RKO (cell line): ENCODE measurements around the gene OR8H2.
"Not testable (repeated sequence)": the region's sequence is repeated elsewhere in the genome, so short reads cannot be mapped to it uniquely, and the experiment has no call there.

ENCODE experiments used
- DNase-seq: peaks from one replicate; pipeline ENCODE4 v3.0.0-alpha.2; 2016; ENCODE audit warnings: low spot score

Gene OR8H2, protein sequence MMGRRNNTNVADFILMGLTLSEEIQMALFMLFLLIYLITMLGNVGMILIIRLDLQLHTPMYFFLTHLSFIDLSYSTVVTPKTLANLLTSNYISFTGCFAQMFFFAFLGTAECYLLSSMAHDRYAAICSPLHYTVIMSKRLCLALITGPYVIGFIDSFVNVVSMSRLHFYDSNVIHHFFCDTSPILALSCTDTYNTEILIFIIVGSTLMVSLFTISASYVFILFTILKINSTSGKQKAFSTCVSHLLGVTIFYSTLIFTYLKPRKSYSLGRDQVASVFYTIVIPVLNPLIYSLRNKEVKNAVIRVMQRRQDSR

DNA sequence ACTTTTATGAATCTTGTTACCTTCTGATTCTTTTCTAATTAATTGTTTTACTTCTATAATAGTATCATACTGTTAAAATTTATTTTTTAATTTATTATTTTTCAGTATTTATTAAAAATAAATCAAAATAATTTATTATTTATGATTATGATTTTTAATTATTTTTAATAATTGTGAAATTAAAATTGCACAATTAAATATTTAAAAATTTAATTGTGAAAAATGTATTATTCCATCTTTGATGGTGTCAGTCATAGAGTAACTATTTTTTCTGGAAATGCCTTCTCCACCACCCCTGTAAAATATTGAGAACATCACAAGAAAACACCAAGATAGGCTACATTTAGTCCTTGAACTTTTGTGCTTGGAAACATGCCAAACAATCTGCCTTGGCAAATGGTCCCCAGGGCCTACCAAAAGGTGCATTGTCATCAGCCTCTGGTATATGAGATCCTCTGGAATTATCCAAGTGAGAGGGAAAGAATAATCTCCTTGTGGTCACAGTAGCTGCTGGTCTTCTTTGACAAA, at the start of gene OR8H2:
Gene OR8H2, plus strand, starts transcription at position 478 of the 528 bp plus-strand sequence. CDS start 1,356 bp downstream, outside the sequence.
- DNase-seq = no peak

DNA sequence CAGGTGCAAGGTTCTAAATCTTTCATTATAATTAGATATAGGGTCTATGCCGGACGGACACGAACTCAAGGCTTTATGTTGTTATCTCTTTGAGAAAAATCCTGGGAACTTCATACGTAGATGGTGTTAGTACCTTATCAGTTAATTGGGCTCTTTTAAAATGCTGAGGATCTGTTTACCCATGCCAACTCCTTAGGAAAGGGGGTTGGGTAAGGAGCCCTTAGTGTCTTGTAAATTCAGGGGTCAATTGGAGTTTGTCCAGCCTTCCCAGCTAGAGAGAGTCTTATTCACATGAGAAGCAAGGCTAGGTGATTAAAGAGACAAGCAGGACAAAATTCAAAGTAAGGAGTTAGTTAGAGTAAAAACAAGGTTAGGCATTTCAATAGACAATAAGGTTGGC, 47.1 kb upstream of the OR8H2 start:
- DNase-seq = not testable (repeated sequence)

DNA sequence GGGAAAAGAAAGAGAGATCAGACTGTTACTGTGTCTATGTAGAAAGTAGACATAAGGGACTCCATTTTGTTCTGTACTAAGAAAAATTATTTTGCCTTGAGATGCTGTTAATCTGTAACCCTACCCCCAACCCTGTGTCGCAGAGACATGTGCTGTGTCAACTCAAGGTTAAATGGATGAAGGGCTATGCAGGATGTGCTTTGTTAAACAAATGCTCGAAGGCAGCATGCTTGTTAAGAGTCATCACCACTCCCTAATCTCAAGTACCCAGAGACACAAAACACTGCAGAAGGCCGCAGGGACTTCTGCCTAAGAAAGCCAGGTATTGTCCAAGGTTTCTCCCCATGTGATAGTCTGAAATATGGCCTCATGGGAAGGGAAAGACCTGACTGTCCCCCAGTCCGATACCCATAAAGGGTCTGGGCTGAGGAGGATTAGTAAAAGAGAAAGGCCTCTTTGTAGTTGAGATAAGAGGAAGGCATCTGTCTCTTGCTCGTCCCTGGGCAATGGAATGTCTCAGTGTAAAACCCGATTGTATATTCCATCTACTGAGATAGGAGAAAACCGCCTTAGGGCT, 45.7 kb upstream of the OR8H2 start:
- not testable (repeated sequence) for DNase-seq

DNA sequence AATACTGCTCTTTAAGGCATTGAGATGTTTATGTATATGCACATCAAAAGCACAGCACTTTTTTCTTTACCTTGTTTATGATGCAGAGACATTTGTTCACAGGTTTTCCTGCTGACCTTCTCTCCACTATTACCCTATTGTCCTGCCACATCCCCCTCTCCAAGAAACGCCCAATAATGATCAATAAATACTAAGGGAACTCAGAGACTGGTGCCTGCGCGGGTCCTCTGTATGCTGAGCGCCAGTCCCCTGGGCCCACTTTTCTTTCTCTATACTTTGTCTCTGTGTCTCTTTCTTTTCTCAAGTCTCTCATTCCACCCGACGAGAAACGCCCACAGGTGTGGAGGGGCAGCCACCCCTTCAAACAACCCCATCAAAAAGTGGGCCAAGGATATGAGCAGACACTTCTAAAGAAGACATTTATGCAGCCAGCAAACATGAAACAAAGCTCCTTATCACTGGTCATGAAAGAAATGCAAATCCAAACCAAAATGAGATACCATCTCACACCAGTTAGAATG, 45.2 kb upstream of the OR8H2 start:
- DNase-seq = not testable (repeated sequence)

DNA sequence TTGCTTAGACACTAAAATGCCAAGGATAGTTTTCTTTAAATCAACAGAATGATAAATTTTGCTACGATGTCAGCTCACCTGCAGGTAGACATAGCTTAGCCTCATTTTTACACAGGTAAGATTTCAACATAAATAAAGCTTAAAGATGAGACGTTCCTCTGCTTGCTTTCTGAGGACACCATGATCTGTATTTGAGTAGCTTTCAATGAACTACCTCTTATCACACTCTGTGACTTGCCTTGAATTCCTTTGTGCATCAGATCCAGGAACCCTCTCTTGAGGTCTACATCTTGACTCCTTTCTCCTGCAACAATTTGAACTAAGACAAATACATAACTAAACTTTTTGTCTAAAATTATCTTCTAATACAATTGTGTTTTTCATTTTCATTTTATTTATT, 36.5 kb upstream of the OR8H2 start:
- no peak for DNase-seq

DNA sequence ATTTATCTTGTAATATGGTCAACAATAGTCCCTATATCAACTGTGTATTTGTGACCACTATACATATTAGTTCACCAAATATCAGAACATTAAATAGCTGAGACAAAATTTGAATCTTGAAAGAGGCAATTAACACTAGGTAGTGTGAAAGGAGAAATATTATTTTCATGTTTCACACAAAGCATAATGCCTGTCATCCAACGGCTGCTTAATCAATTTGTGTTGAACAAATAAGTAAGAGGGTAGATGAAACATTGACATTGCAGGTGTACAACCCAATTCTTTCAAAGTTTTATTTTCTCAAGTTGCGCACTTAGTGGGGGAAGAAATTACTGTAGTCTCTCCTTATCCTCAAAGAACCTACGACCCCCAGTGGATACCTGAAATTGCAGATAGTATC, 13.8 kb upstream of the OR8H2 start:
- no peak for DNase-seq

DNA sequence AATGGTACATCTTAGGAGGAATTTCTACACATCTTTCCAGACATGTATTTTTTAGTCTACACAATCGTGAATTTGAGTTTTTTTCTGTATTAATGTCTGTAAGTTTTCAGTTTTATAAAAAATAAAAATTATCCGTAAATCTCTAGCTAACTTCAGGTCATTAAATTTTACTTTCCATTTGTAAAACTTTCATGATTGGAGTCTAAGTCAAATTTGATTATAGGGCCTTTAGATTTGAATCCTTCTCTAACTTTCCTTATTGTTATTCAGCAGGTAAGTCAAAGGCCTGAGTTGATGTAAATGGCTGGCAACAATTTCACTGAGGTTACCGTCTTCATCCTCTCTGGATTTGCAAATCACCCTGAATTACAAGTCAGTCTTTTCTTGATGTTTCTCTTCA, 10.5 kb upstream of the OR8H2 start, which contains the start of gene OR8I2:
Gene OR8I2, plus strand, starts transcription at position 301 of the 400 bp plus-strand sequence. Its CDS starts 0 bp downstream, at position 301.
- no peak for DNase-seq

DNA sequence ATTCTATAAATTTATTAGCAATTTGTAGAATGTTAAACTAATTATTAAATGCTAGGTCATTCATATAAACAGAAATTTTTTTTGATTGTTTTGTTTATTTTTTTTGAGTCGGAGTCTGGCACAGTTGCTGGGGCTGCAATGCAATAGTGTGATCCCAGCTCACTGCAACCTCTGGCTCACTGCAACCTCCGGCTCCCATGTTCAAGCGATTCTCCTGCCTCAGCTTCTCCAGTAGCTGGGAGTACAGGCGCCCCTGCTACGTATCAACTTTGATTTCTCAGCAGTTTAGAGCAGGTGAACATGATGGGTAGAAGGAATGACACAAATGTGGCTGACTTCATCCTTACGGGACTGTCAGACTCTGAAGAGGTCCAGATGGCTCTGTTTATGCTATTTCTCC, 18.6 kb downstream of the OR8H2 start, which contains the start of gene OR8H3:
Gene OR8H3, plus strand, starts transcription at position 301 of the 400 bp plus-strand sequence. Its CDS starts 0 bp downstream, at position 301.
- no peak for DNase-seq

DNA sequence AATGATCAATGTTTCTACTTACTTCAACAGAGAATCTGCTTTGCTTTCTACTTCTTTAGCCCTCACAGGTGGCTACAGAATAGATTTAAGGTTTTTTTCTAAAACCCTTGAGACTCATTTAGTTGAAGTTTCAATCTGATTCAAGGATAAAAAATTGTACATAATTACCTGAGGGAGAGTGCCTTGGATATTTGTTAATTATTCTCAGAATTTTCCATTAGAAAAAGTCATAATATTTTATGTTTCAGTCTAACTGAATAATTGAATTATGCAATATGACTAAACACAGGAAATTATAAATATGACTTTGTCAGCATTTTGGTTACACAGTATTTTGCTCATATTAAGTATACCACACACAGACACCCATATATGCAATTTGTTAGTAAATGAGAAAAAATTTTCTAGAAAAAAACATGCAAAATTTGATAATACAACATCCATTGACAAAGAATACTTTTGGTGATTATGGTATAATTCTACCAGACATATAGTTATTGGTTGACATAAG, 36.7 kb downstream of the OR8H2 start, which contains the start of gene OR8J3:
Gene OR8J3, minus strand, starts transcription at position 51 of the 511 bp plus-strand sequence. CDS start 2,483 bp downstream, outside the sequence.
- DNase-seq = no peak

DNA sequence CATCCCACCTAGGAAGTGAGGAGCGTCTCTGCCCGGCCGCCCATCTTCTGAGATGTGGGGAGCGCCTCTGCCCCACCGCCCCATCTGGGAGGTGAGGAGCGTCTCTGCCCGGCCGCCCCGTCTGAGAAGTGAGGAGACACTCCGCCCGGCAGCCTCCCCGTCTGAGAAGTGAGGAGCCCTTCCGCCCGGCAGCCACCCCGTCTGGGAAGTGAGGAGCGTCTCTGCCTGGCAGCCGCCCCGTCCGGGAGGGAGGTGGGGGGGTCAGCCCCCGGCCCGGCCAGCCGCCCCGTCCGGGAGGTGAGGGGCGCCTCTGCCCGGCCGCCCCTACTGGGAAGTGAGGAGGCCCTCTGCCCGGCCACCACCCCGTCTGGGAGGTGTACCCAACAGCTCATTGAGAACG, 40.2 kb downstream of the OR8H2 start:
- DNase-seq = not testable (repeated sequence)

DNA sequence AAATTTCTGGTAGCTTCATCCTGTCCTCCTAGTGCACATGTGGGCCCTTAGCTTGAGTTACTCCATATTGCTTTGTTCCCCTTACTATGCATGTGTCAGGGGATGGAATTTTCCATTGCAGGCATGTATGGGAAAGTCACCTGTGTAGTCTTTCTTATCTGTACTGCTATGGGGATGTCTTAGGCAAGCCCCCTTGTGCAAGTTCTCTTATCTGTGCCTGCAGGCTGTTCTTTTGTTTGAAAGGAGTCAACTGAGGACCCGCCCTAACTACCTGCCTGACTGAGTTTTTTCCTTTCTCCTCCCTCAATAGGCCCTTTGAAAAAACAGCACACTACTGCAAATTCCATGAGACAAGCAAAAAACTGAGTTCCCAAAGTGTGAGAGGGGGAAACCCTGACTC, 47.9 kb downstream of the OR8H2 start:
- no peak for DNase-seq

DNA sequence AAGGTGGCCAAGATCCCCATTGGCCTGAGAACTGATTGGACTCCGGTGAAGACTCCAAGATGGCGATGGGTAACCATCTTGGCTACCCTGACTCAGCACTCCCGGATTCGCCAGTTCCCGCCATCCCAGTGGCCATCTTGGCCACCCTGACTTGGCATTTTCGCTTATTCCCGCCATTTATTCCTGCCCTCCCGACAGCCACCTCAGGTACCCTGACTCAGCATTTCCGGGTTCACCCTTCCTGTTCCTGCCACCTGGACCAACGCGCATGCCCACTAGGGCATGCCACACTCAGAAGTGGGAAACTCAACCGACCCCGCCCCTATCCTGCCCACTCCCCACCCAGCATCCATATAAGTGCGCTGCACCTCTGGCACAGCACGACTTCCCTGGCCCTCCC, 48.8 kb downstream of the OR8H2 start:
- no peak for DNase-seq
